HepG2 (cell line): ENCODE results near the gene DDX43. TPM values are rescaled to one million over a fixed set of nuclear protein-coding genes. Genes with fewer than 3 reads are reported as not detected.
A peak's percentile ranks its signal among the peaks of the same experiment; 100 is the strongest.

Experiments used
- ELF4 ChIP-seq: sonication (generic); formaldehyde crosslinking; IDR thresholded peaks from 2 replicates; pipeline ENCODE4 v1.5.0; 2020; ENCODE audit warnings: missing genetic modification reagents, mild to moderate bottlenecking, moderate library complexity, borderline replicate concordance
- GABPB1 ChIP-seq: IDR thresholded peaks from 2 replicates; pipeline ENCODE4 v1.6.1; 2016; ENCODE audit warnings: mild to moderate bottlenecking, missing genetic modification reagents, moderate library complexity, missing compliant biosample characterization
- KAT7 ChIP-seq: IDR thresholded peaks from 2 replicates; pipeline ENCODE4 v1.6.1; 2018; ENCODE audit warnings: borderline replicate concordance, missing compliant biosample characterization
- MXD4 ChIP-seq: IDR thresholded peaks from 2 replicates; pipeline ENCODE4 v1.6.1; 2016; ENCODE audit warnings: mild to moderate bottlenecking, missing biosample characterization, missing genetic modification reagents
- MYNN ChIP-seq: sonication (generic); formaldehyde crosslinking; IDR thresholded peaks from 2 replicates; pipeline ENCODE4 v1.4.0; 2020; ENCODE audit warnings: mild to moderate bottlenecking, low read depth, missing genetic modification reagents
- NONO ChIP-seq, 2 experiments: fragments of 450-650 bp in 1 of 2; sonication (generic) in 1 of 2; formaldehyde crosslinking in 1 of 2; IDR thresholded peaks in 1 of 2; conservative IDR thresholded peaks in 1 of 2; 2 replicates each; pipeline versions ENCODE4 v1.6.1 to v1.8.0; 2017 to 2022; ENCODE audit warnings: mild to moderate bottlenecking in 1 of 2, missing genetic modification reagents in 1 of 2, moderate library complexity in 1 of 2
- PHF21A ChIP-seq: sonication (generic); formaldehyde crosslinking; IDR thresholded peaks from 2 replicates; pipeline ENCODE4 v1.5.0; 2020; ENCODE audit warnings: mild to moderate bottlenecking, missing genetic modification reagents
- PRPF4 ChIP-seq: fragments of 200-400 bp; formaldehyde crosslinking; IDR thresholded peaks from 2 replicates; pipeline ENCODE4 v1.6.1; 2016; ENCODE audit warnings: low read length, low read depth; ENCODE audit not compliant: poor library complexity, severe bottlenecking
- SSRP1 ChIP-seq: IDR thresholded peaks from 2 replicates; pipeline ENCODE4 v1.6.1; 2016; ENCODE audit warnings: control low read depth
- ZBTB1 ChIP-seq: sonication (generic); formaldehyde crosslinking; IDR thresholded peaks from 2 replicates; pipeline ENCODE4 v1.4.0; 2020; ENCODE audit warnings: missing genetic modification reagents, borderline replicate concordance
- ZNF230 ChIP-seq: sonication (generic); formaldehyde crosslinking; IDR thresholded peaks from 2 replicates; pipeline ENCODE4 v1.4.0; 2020; ENCODE audit warnings: mild to moderate bottlenecking, missing genetic modification reagents
- ZNF33A ChIP-seq: sonication (generic); formaldehyde crosslinking; IDR thresholded peaks from 2 replicates; pipeline ENCODE4 v1.5.1; 2020; ENCODE audit warnings: missing genetic modification reagents, mild to moderate bottlenecking, moderate library complexity, borderline replicate concordance
- ZNF564 ChIP-seq: sonication (generic); formaldehyde crosslinking; IDR thresholded peaks from 2 replicates; pipeline ENCODE4 v1.8.1; 2023; ENCODE audit warnings: mild to moderate bottlenecking, missing genetic modification reagents
- ZNF614 ChIP-seq: IDR thresholded peaks from 2 replicates; pipeline ENCODE4 v1.6.1; 2018; ENCODE audit warnings: missing biosample characterization, missing genetic modification reagents, inconsistent platforms, borderline replicate concordance
- ZNF766 ChIP-seq: sonication (generic); formaldehyde crosslinking; IDR thresholded peaks from 2 replicates; pipeline ENCODE4 v1.5.0; 2020; ENCODE audit warnings: missing genetic modification reagents, borderline replicate concordance
- ZNF816 ChIP-seq: sonication (generic); formaldehyde crosslinking; IDR thresholded peaks from 2 replicates; pipeline ENCODE4 v1.8.0; 2022; ENCODE audit warnings: missing genetic modification reagents, mild to moderate bottlenecking, borderline replicate concordance
- polyA plus RNA-seq, 8 experiments: library from polyadenylated mRNA; depleted of rRNA in 3 of 8; stranded (reverse) in 7 of 8; unstranded in 1 of 8; fragments of >200 nt; fragmentation: Illumina TruSeq in 4 of 8; extraction: Trizol in 4 of 8; gene quantifications; 2 replicates each; pipeline versions ENCODE4 v1.2.1 to v1.2.3, GENCODE V29; 2011 to 2016; ENCODE audit warnings: low read depth in 4 of 8, missing spikeins in 1 of 8, mixed read lengths in 1 of 8; ENCODE audit not compliant: insufficient read depth in 1 of 8
- total RNA-seq, 5 experiments: library from RNA; depleted of rRNA; stranded (reverse); fragments of >200 nt; fragmentation: Illumina TruSeq; extraction: Trizol; gene quantifications; 2 replicates each; pipeline ENCODE4 v1.2.3, GENCODE V29; 2016; ENCODE audit warnings: low read depth in 1 of 5
- TF ChIP-seq, protein P1 (sequence below): sonication (generic); formaldehyde crosslinking; IDR thresholded peaks from 2 replicates; pipeline ENCODE4 v1.4.0; 2020; ENCODE audit warnings: missing genetic modification reagents, low read depth, mild to moderate bottlenecking, borderline replicate concordance
- TF ChIP-seq, protein P2 (sequence below): sonication (generic); formaldehyde crosslinking; IDR thresholded peaks from 2 replicates; pipeline ENCODE4 v1.4.0; 2020; ENCODE audit warnings: missing genetic modification reagents, mild to moderate bottlenecking, borderline replicate concordance
- TF ChIP-seq, protein P3 (sequence below): sonication (generic); formaldehyde crosslinking; IDR thresholded peaks from 2 replicates; pipeline ENCODE4 v1.5.1; 2020; ENCODE audit warnings: mild to moderate bottlenecking, missing genetic modification reagents
- TF ChIP-seq, protein P4 (sequence below): sonication (generic); formaldehyde crosslinking; IDR thresholded peaks from 2 replicates; pipeline ENCODE4 v1.4.0; 2020; ENCODE audit warnings: missing genetic modification reagents

DDX43 gene
- total and polyA plus RNA-seq, 2 of the 13 experiments (the other 11 are each of a cell fraction or from before 2014, with no cell fraction given), result not detected

DNA sequence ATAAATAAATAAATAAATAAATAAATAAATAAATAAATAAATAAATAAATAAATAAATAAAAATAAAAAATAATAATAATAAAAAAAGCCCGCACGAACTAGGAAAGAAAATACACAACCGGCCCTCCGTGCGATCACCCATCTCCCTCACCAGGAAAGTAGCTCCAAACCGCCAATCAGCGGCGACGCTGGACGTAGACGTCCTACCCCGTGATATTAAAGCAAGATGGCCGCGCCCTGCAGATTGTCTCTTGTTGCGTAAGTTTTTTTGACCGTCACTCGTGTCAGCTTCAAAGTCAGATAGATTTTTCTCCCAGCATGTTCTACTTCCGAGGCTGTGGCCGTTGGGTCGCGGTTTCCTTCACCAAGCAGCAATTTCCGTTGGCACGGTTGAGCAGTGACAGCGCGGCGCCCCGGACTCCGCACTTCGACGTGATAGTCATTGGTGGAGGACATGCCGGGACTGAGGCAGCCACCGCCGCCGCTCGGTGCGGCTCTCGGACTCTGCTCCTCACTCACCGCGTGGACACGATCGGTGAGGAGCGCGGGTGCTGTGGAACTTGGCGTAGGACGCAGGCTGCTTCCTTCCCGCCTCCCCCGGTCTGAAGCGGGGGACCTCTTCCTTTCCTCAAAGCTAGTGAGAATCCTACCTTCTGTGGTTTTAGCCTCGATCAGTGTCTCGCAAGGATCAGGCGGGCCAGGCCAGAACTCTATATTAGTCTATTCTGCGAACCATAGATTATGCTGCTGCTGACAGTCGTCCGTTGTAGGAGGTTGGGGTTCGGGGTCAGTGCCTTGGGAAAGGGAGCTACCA is 67.1 kb downstream of the DDX43 start, which contains the start of gene MTO1 (continued):
- peak; percentile 62 for TF ChIP-seq GABPB1 (CRISPR knock-in tag)
- 0 out of 2 replicates have a peak, but pooled peaks have one; percentile 49 for TF ChIP-seq ZNF564 (CRISPR knock-in tag)
- TF ChIP-seq ZNF816 (CRISPR knock-in tag), result no peak
- TF ChIP-seq, protein P1, sequence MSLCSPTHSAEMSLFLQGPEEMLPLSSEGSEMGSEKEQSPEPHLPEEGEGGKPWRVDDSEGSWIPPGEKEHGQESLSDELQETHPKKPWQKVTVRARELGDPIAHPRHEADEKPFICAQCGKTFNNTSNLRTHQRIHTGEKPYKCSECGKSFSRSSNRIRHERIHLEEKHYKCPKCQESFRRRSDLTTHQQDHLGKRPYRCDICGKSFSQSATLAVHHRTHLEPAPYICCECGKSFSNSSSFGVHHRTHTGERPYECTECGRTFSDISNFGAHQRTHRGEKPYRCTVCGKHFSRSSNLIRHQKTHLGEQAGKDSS, result peak; percentile 58; the same call in 1 of the 2 replicates
- 0 out of 2 replicates have a peak, but pooled peaks have one; percentile 25 for TF ChIP-seq ZNF614
- peak; percentile 29; the same call in 1 of the 2 replicates for TF ChIP-seq ZNF766
- TF ChIP-seq, protein P2, sequence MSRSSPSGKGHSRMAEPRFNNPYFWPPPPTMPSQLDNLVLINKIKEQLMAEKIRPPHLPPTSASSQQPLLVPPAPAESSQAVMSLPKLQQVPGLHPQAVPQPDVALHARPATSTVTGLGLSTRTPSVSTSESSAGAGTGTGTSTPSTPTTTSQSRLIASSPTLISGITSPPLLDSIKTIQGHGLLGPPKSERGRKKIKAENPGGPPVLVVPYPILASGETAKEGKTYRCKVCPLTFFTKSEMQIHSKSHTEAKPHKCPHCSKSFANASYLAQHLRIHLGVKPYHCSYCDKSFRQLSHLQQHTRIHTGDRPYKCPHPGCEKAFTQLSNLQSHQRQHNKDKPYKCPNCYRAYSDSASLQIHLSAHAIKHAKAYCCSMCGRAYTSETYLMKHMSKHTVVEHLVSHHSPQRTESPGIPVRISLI (CRISPR knock-in tag), result 0 out of 2 replicates have a peak, but pooled peaks have one; percentile 44
- peak; percentile 67; the same call in 1 of the 2 replicates for TF ChIP-seq MXD4 (CRISPR knock-in tag)
- TF ChIP-seq SSRP1, result 0 out of 2 replicates have a peak, but pooled peaks have one; percentile 27
- TF ChIP-seq ELF4 (CRISPR knock-in tag), result 0 out of 2 replicates have a peak, but pooled peaks have one; percentile 32
- no peak for TF ChIP-seq ZNF230 (CRISPR knock-in tag)
- peak; percentile 51; the same call in 1 of the 2 replicates for TF ChIP-seq PHF21A (CRISPR knock-in tag)
- TF ChIP-seq PRPF4, result no peak
- TF ChIP-seq NONO (IDR thresholded peaks at IDR 0.05), result no peak
- TF ChIP-seq NONO (CRISPR knock-in tag; conservative IDR thresholded peaks at IDR 0.05), result peak; percentile 67
- TF ChIP-seq ZNF33A (CRISPR knock-in tag), result no peak
- TF ChIP-seq ZBTB1, result no peak
- TF ChIP-seq, protein P3, sequence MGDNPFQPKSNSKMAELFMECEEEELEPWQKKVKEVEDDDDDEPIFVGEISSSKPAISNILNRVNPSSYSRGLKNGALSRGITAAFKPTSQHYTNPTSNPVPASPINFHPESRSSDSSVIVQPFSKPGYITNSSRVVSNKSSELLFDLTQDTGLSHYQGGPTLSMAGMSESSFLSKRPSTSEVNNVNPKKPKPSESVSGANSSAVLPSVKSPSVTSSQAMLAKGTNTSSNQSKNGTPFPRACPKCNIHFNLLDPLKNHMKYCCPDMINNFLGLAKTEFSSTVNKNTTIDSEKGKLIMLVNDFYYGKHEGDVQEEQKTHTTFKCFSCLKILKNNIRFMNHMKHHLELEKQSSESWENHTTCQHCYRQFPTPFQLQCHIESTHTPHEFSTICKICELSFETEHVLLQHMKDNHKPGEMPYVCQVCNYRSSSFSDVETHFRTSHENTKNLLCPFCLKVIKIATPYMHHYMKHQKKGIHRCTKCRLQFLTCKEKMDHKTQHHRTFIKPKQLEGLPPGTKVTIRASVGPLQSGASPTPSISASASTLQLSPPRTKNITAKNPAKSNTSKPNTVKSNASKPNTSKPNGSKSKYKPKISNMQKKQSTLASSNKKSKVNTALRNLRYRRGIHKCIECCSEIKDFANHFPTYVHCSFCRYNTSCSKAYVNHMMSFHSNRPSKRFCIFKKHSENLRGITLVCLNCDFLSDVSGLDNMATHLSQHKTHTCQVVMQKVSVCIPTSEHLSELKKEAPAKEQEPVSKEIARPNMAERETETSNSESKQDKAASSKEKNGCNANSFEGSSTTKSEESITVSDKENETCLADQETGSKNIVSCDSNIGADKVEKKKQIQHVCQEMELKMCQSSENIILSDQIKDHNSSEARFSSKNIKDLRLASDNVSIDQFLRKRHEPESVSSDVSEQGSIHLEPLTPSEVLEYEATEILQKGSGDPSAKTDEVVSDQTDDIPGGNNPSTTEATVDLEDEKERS (CRISPR knock-in tag), result 0 out of 2 replicates have a peak, but pooled peaks have one; percentile 25
- no peak for TF ChIP-seq MYNN (CRISPR knock-in tag)
- TF ChIP-seq KAT7, result peak; percentile 72
- TF ChIP-seq, protein P4, sequence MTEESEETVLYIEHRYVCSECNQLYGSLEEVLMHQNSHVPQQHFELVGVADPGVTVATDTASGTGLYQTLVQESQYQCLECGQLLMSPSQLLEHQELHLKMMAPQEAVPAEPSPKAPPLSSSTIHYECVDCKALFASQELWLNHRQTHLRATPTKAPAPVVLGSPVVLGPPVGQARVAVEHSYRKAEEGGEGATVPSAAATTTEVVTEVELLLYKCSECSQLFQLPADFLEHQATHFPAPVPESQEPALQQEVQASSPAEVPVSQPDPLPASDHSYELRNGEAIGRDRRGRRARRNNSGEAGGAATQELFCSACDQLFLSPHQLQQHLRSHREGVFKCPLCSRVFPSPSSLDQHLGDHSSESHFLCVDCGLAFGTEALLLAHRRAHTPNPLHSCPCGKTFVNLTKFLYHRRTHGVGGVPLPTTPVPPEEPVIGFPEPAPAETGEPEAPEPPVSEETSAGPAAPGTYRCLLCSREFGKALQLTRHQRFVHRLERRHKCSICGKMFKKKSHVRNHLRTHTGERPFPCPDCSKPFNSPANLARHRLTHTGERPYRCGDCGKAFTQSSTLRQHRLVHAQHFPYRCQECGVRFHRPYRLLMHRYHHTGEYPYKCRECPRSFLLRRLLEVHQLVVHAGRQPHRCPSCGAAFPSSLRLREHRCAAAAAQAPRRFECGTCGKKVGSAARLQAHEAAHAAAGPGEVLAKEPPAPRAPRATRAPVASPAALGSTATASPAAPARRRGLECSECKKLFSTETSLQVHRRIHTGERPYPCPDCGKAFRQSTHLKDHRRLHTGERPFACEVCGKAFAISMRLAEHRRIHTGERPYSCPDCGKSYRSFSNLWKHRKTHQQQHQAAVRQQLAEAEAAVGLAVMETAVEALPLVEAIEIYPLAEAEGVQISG (CRISPR knock-in tag), result peak; percentile 65
